ENCODE data around the gene TRERF1.

TRERF1 gene

DNA sequence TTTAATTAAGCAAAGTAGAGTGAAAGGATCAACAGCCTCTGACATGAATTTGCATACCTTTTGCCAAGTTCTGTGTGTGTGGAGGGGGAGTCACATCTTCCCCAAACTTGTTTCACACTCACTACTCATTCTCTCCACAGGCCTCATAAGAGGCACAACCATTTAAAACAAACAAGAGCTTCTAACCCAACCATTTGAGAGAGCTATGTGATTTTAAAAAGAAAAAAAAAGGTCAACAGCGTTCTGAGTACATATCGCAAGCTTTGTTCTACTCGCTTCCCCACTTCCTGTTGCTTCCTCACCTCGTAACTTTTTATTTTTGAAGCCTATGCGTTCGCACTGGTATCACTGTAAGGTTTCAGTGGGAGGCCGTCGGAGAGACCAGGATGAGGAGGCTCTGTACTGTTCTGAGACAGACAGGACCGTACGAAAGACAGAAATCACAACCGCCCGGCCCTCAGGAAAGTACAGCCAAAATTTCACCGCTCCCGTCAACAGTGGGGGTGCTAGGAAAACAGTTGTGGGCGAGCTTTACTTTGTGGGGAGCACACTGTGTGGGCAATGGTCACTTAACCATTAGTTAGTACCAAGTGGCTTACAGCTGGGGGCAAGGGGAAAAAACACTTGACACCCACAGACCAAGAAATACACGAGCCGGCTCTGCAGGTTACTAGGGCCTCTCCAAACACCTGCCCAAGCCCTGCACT, 61.3 kb downstream of the TRERF1 start:
- peak; percentile 45 to 56 for DNase-seq

DNA sequence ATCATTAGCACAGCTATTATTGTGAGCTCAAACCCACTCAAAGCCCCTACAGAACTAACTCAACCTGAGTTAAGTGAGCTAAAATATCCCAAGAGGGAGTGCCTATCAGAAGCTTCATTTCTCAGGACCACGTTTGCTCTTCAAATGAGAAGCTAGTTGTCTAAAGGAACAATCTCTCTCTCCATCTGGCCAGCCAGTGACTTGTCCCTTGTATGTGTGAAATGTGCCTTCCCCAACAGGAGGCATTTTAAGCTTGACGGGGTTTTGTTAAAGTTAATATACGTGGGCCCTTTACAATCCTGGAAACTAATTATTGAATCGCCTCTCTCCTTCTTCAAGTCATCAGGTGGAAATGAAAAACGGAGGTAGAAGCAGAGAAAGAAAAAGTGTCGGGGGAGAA, 62.0 kb downstream of the TRERF1 start:
- no peak for DNase-seq

DNA sequence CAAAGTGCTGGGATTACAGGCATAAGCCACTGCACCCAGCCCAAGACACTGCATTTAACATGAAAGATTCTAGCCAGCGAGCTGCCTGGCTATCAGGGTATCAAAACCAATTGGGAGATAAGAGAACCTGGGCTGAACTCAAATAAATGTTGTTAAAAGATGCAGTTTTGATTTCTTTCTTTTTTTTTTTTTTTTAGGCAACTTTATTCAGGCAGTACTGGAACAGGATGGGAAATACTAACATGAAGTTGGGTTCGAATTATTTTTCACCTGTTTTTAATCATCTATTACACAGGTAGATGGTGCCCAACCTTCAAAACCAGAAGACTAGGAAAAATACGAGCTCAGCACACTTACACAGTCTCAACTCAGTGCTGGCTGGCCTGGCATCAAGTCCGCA, 63.7 kb downstream of the TRERF1 start:
- DNase-seq, result no peak

DNA sequence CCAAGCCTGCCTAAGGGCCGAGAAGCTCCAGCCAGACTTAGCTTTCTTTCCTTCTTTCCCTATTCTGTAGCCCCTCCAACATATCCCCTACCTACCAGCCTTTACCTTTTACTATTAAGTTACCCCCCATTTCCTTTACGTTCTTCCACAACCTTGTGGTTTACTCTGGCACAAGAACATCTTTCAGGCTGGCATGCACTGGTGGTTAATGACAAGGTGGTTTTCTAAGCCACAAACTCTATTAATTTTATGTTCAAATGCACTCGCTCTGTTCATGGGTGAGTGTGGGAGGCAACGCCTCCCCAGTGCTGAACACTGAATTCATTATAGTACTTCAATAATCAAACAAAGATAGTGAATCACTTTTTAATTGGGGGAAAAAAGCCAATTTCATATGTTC, 64.4 kb downstream of the TRERF1 start:
- DNase-seq, result peak; percentile 45 to 50

DNA sequence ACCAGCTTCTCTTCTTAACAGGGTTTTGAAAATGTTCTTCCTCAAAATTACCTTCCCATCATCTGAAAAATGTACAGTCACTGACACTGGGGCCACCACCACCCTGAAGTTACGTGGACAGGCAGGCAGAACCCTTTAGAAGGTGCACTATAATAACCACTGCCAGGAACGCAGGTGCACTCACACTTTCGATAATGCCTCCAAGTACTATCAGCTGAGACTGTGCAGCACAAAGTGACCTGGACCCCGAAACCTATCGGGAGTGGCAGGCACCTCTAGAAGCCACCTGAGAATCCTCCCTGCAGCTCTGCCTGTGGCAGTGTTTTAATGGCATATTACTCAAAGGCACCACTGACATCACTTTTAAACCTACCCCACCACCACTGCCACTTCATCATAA, 66.4 kb downstream of the TRERF1 start:
- no peak for DNase-seq

- DNase-seq, result no peak
These were observed 68.1 kb downstream of the TRERF1 start for GRCh38 chr6:42383421-42384205.

DNA sequence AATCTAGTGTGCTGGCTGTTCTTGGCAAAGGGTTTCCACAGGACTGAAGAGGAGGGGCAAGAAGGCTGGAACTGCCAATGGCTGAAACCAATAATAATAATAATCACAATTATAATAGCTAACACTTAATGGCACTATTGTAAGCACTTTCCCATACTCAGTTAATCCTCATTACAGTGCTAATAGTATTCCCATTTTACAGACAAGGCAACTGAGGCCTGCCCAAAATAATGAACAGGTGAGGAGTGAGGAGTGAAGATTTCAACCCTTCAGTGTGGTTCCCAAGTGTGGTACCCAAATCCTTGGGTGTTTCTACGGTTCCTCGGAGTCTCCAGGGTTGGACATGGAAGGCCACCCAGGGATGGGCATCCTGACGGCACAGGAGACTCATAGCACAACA, 69.9 kb downstream of the TRERF1 start:
- DNase-seq, result no peak

- no peak for DNase-seq
These were observed 71.3 kb downstream of the TRERF1 start for GRCh38 chr6:42380228-42380979.

GRCh38 chr6:42378536-42378935, 73.2 kb downstream of the TRERF1 start:
- DNase-seq, result no peak

DNA sequence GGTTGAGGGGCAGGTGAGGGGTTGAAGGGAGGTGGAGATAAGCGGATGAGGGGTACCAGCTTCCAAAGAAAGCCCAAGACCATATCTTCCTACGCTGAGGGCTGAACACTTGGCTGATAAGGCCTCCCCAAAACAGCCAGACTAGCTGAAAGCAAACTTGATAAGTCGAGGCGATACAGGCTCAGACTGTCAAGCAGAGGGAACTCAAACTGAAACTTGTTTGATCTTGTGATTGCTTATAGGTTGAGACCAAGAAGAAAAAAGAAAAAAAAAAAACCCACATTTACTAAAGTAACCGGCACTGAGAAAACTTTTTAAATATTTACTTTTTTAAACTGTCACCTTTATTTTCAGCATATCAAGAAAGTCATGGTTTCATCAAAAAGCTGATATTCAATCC, 73.6 kb downstream of the TRERF1 start:
- peak in 1 of 2 donors; percentile 20 for DNase-seq

DNA sequence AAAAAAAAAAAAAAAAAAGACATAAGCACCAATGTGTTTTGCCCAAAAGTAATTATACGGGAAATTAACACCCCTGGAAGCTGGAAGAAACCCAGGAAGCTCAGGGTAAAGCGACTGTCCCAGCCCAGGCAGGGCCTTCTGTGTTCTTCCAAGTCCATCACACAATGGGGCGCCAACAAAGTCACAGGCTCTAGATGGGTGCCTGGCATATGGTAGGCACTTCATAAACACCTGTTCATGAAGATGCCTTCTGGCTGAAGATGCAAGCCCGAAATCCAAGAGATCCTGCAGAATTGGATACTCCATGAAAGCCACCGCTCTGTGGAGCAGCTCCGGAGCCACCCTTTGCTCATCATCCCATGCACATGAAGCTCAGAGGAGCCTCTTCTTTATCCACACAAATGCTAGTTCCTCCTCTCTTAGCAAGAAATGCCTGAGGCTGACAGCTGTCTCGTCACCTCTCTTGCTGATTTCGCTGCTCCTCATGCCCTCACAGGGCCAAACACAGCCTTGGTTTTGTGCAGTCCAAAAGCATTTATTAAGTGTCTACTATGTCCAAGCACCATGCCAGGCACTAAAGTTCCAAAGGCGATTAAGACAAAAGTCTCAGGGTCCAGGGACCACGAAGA, 76.6 kb downstream of the TRERF1 start:
- no peak for DNase-seq

DNA sequence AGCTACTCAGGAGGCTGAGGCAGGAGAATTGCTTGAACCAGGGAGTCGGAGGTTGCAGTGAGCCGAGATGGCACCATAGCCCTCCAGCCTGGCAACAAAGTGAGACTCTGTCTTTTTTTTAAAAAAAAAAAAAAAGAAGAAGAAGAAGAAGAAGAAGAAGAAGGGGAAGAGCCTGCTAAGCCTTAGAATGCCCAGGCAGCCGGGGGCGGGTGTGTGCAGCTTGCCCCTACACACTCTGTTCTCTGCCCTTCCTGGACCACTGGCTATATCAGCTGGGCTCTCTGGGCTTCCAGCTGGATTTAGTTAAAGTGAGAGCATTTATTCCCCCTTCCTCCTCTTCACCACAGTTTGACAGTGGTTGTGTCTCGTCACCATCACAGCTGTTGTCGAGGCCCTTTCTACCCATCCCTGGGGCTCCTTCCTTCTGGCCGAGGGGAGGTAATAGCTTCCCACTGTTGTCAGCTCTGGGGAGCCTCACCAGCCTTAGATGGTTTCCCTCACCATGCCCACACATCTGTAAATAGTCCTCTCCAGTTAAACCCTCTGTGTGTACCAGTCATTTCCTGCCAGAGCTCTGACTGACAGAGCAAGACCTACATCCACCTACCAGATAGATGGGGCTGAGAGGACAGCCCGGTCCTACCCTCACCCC, 77.6 kb downstream of the TRERF1 start:
- no peak for DNase-seq

DNA sequence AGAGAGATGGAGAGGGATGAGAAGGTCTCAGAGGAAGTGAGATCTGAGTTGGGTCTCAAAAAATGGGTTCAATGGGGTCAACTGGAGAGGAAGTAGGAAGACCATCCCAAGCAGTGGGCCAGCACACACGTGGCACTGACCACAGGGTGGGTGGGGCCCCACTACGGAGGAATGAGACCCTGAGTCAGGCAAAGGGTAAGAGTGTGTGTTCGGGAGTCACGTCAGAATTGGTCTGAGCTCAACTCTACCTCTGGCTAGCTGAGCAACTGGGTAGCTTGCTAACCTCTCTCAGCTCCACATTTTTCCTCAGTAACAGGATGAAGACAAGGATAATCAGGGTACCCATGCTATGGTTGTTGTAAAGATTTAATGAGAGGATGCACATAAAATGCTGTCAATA, 79.0 kb downstream of the TRERF1 start:
- no peak for DNase-seq

GRCh38 chr6:42370323-42370985, 81.3 kb downstream of the TRERF1 start:
- no peak for DNase-seq

GRCh38 chr6:42369568-42369967, 82.2 kb downstream of the TRERF1 start:
- no peak for DNase-seq

- peak; percentile 69 to 78 for DNase-seq
These were observed 83.5 kb downstream of the TRERF1 start for GRCh38 chr6:42368181-42368580.

- no peak for DNase-seq
These were observed 84.2 kb downstream of the TRERF1 start for GRCh38 chr6:42367353-42368011.

GRCh38 chr6:42366999-42367352, 84.8 kb downstream of the TRERF1 start:
- DNase-seq, result no peak

- no peak for DNase-seq
These were observed 85.6 kb downstream of the TRERF1 start for GRCh38 chr6:42366011-42366705.

GRCh38 chr6:42365021-42365420, 86.7 kb downstream of the TRERF1 start:
- DNase-seq, result no peak
